HUES48 (cell line): ENCODE results near the gene HOXD4.
A peak's percentile ranks its signal among the peaks of the same experiment; 100 is the strongest.

Experiments
- H3K27ac ChIP-seq: one replicate; pipeline ENCODE4 v1.7.0; 2013; ENCODE audit warnings: low read depth, low read length, inconsistent platforms
- H3K27me3 ChIP-seq: 2 replicates; pipeline ENCODE4 v1.6.1; 2013; ENCODE audit warnings: mild to moderate bottlenecking, low read length; ENCODE audit not compliant: control insufficient read depth, insufficient read depth
- H3K36me3 ChIP-seq: 2 replicates; pipeline ENCODE4 v1.6.1; 2013; ENCODE audit warnings: low read length; ENCODE audit not compliant: control insufficient read depth, insufficient read depth
- H3K4me1 ChIP-seq: 2 replicates; pipeline ENCODE4 v1.6.1; 2013; ENCODE audit warnings: mild to moderate bottlenecking, low read length; ENCODE audit not compliant: control insufficient read depth, insufficient read depth
- H3K4me3 ChIP-seq: 2 replicates; pipeline ENCODE4 v1.5.1; 2013; ENCODE audit warnings: mild to moderate bottlenecking, low read depth, low read length
- H3K9ac ChIP-seq: 2 replicates; pipeline ENCODE4 v1.6.1; 2013; ENCODE audit warnings: mild to moderate bottlenecking, low read depth, low read length, moderate library complexity
- H3K9me3 ChIP-seq: 2 replicates; pipeline ENCODE4 v1.6.1; 2013; ENCODE audit warnings: low read length; ENCODE audit not compliant: control insufficient read depth, insufficient read depth

HOXD4 gene

DNA sequence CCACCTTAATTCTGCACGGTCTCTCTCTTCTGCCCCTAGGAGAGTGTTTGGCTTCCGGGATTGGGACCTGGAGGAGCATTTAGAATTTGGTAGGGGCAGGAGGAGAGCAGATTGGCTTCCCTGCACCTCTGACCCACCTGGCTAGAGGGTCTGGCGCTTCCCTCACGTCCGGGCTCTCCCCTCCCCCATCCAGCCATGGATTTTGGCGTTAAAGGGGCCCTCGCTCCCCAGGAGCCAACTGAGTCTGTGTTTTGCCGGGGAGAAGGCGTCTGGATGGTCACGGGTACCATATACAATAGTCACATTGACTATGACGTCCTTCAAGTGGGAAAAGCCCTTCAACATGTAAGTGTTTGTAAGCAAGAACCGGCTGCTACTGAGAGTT is 12.3 kb downstream of the HOXD4 start:
- H3K4me3 ChIP-seq = no peak overlapping the region

DNA sequence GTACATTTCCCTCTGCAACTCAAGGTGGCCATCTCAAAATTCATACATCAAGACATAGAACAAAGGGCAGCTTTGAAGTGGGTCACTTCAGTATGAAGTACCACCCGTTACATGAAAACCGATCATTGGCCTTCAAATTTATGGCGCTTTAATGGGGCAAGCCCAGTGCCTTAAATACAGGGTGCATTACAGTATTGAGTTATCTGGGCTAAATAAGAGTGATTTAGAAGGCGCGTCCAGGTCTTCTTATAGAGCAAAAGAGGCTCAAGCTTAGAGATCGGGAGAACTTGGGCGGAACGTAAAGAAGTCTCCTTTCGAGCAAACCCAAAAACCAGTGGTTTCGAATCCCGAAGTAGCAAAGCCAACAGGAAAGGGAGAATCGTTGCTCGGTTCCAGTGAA is 12.9 kb downstream of the HOXD4 start:
- Histone ChIP-seq H3K9ac (no peak overlapping the region), H3K9me3 (no peaks in the 10 kb centered on the region), H3K27ac (no peak overlapping the region), H3K36me3 (no peaks in the 10 kb centered on the region), H3K27me3 (peaks cover 100% of the 10 kb centered on the region), H3K4me1 (peaks cover 14% of the 10 kb centered on the region), H3K4me3 (no peak overlapping the region)

More for the DNA sequence above, 12.3 kb downstream of the HOXD4 start:
- H3K27me3 ChIP-seq = peaks cover 100% of the 10 kb centered on the region
- no peaks in the 10 kb centered on the region for H3K9me3 ChIP-seq
- no peak overlapping the region for H3K27ac ChIP-seq
- peaks cover 14% of the 10 kb centered on the region for H3K4me1 ChIP-seq
- H3K36me3 ChIP-seq = no peaks in the 10 kb centered on the region
- no peak overlapping the region for H3K9ac ChIP-seq

DNA sequence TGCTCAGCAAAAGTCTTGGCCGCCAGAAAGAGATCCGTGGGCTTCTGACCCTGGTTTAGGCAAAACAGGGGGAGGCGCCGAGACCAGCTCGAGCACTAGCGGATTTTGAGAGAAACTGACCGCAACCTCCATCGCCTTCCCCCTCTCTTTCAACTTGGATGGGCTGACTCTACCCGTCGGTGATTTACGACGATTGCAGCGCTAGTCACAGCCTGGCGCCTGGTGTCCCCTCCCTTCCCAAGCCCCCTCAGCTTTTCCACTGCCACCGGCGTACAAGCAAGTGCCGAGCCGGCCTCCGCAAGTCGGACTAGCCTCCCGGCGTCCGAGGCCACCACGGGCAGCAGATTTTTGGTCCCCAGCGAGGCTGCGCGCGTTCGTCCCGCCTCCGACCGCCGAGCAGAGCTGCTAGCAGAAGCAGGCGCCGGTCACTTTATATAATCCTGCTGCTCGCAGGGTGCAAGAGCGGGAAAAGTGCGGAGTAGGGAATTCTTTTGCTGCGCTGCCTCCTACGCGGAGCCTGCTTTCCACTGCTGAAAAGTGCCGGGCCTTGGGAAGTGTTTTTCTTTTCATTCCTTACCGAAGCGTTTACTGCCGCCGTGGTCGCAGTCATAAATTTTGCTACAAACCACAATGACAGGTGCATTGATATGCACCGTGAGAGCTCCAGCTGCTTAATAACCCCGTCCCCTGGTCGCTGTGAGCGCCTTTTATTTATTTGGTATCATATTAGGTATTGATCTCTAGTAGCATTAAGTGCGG is 13.4 kb downstream of the HOXD4 start:
- Histone ChIP-seq H3K27ac (no peak overlapping the region), H3K27me3 (peaks cover 100% of the 10 kb centered on the region), H3K9ac (no peak overlapping the region), H3K4me1 (peaks cover 14% of the 10 kb centered on the region), H3K9me3 (no peaks in the 10 kb centered on the region), H3K4me3 (no peak overlapping the region), H3K36me3 (no peaks in the 10 kb centered on the region)

DNA sequence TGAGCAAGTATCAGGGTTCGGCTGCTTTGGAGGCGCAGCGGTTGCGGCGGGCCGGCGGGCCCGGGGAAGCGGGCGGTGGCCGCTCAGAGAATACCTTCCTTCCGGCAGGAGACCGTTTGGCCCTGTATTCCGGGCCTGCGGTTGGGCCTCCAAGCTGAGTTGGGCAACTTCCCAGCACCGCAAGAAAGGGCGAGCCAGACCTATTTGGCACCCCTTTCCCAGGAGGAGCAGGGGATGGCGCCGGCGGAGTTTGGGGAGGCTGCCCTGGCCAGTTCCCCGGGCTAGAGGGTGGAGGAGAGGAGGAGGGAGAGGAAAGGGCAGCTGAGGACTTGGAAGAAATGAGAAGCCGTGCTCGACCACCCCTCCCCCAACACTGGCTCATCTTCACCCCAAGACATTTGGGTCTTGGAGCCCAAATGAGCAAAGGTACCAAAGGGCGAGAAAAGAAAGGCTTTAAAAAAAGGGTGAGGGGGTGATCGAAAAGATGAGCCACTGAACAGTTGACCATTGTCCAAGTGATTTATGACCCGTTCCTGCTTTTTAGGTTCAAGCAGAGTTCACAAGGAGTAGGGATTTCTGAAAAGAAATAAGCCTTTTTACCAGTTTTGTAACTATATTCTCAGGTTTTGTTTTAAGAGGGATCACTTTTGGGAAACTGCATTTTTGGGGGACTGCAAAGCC is 14.2 kb downstream of the HOXD4 start:
- no peak overlapping the region for H3K9ac ChIP-seq
- no peak overlapping the region for H3K4me3 ChIP-seq
- H3K4me1 ChIP-seq = peaks cover 7% of the 10 kb centered on the region
- H3K27ac ChIP-seq = no peak overlapping the region
- no peaks in the 10 kb centered on the region for H3K9me3 ChIP-seq
- no peaks in the 10 kb centered on the region for H3K36me3 ChIP-seq
- H3K27me3 ChIP-seq = peaks cover 100% of the 10 kb centered on the region

DNA sequence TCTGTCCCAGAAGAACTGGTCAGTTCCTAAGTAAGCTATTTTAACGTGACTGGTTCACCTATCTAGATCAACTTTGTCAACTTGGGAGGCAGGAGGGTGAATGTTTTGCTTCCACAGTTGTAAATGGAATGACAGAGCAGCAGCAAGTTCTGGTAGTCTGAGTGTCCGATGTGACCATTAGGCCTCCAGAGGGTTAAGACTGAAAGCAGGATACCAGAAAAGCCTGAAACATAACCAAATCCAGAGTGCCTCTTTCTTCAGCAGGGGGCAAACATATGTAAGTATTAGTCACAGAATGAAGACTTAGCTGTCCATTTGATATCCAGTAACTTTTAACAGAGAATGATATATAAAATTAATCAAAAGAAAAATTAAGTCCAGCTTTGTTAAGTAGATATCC is 14.9 kb downstream of the HOXD4 start:
- Histone ChIP-seq H3K4me3 (no peak overlapping the region), H3K27ac (no peak overlapping the region), H3K9ac (no peak overlapping the region), H3K36me3 (no peaks in the 10 kb centered on the region), H3K4me1 (peaks cover 7% of the 10 kb centered on the region), H3K9me3 (no peaks in the 10 kb centered on the region), H3K27me3 (peaks cover 100% of the 10 kb centered on the region)

DNA sequence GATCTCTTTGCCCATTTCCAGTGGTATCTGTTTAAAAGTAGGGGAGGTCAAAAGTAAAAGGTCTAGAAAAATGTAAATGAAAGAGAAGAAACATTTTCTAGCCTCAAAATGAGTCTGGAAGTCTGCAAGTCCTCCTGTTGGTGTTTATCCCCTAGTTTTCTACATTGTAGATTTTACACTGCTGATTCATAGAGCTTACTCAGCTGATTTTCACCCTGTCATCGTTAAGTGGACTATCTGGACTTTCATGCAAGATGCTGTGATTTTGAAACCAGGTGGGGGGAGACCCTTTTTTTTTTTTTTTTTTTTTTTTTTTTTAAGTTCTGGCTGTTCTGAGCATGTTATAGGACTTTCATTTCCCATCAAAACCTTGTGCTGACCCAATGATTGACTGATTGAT is 16.0 kb downstream of the HOXD4 start:
- peaks cover 100% of the 10 kb centered on the region for H3K27me3 ChIP-seq
- H3K27ac ChIP-seq = no peak overlapping the region

DNA sequence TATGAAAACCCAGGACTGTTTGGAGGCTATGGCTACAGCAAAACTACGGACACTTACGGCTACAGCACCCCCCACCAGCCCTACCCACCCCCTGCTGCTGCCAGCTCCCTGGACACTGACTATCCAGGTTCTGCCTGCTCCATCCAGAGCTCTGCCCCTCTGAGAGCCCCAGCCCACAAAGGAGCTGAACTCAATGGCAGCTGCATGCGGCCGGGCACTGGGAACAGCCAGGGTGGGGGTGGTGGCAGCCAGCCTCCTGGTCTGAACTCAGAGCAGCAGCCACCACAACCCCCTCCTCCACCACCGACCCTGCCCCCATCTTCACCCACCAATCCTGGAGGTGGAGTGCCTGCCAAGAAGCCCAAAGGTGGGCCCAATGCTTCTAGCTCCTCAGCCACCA is 17.8 kb downstream of the HOXD4 start:
- Histone ChIP-seq H3K36me3 (no peaks in the 10 kb centered on the region), H3K27ac (no peak overlapping the region), H3K9ac (no peak overlapping the region), H3K9me3 (no peaks in the 10 kb centered on the region), H3K4me1 (peaks cover 12% of the 10 kb centered on the region), H3K27me3 (peaks cover 100% of the 10 kb centered on the region), H3K4me3 (no peak overlapping the region)

More for the DNA sequence above, 16.0 kb downstream of the HOXD4 start:
- Histone ChIP-seq H3K4me1 (peaks cover 9% of the 10 kb centered on the region), H3K4me3 (no peak overlapping the region), H3K9ac (no peak overlapping the region), H3K9me3 (no peaks in the 10 kb centered on the region), H3K36me3 (no peaks in the 10 kb centered on the region)

DNA sequence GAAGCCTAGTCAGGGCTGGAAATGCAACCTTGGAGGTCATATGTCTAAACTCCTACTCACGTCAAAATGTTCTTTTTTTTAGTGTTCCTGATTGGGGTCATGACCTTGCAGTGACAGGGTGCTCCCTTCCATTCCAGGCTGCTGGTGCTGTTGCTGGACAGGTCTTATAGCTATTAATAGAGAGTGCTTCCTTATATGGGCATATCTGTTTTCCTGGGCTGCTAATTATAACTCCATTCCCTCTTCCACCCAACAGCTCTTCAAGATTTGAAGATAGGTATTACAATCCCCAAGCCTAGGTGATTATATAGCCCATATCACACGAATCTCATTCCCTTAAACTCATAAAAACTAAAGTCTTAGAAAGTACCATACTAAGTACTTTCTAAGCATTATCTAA is 18.4 kb downstream of the HOXD4 start:
- Histone ChIP-seq H3K27ac (no peak overlapping the region), H3K27me3 (peaks cover 100% of the 10 kb centered on the region), H3K36me3 (no peaks in the 10 kb centered on the region), H3K4me1 (peaks cover 12% of the 10 kb centered on the region), H3K9me3 (no peaks in the 10 kb centered on the region), H3K9ac (no peak overlapping the region), H3K4me3 (no peak overlapping the region)

DNA sequence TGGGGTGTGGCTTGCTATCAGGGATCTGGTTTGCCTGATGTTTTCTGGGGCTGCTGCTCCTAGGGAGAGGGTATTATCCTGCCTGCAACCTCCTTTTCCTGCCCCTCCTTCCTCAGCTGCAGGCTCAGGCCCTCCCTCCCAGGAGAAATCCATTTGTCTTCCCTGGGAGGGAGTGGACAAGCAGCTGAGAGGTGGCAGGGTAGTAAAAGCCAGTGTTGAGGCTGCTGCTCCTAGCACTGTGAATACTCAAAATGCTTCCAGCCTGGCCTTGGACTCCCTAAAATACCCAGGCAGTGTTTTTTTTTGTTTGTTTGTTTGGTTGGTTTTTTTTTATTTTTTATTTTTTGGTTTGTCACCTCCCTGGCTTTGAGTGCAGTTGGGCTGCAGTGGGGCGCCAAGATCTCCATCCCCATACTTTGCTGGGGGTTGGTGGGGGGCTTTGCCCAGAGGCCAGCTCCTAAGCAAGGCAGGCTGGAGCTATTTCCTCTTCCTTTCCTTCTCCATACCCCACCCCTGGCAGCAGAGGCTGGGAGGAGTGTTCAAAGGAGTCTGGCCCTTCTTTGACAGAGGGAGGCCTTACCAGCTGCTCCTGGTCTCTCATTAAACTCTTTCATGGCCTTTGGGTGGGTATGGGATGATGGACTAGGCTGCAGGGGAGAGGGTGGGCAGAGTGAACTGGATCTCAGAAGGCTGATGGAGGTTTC is 19.4 kb downstream of the HOXD4 start:
- Histone ChIP-seq H3K36me3 (no peaks in the 10 kb centered on the region), H3K27me3 (peaks cover 100% of the 10 kb centered on the region), H3K9me3 (no peaks in the 10 kb centered on the region), H3K9ac (no peak overlapping the region), H3K4me3 (no peak overlapping the region), H3K4me1 (peaks cover 15% of the 10 kb centered on the region), H3K27ac (no peak overlapping the region)

DNA sequence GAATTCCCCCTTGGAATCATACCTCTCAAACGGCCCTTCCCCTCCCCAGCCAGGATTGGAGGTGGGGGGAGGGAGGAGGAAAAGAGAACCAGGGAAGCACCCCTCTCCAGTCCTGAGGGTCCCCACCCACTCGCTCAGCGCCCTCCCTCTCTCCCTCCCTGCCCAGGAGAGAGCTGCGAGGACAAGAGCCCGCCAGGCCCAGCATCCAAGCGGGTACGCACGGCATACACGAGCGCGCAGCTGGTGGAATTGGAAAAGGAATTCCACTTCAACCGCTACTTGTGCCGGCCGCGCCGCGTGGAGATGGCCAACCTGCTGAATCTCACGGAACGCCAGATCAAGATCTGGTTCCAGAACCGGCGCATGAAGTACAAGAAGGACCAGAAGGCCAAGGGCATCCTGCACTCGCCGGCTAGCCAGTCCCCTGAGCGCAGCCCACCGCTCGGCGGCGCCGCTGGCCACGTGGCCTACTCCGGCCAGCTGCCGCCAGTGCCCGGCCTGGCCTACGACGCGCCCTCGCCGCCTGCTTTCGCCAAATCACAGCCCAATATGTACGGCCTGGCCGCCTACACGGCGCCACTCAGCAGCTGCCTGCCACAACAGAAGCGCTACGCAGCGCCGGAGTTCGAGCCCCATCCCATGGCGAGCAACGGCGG is 20.1 kb downstream of the HOXD4 start:
- H3K27me3 ChIP-seq = peaks cover 100% of the 10 kb centered on the region
- H3K4me3 ChIP-seq = peak overlapping the region; percentile 49
- peaks cover 21% of the 10 kb centered on the region for H3K4me1 ChIP-seq
- no peak overlapping the region for H3K27ac ChIP-seq
- H3K9ac ChIP-seq = no peak overlapping the region
- no peaks in the 10 kb centered on the region for H3K36me3 ChIP-seq
- H3K9me3 ChIP-seq = no peaks in the 10 kb centered on the region
